ENCODE measurements around the gene PDZRN3.

- TF ChIP-seq, protein P1, sequence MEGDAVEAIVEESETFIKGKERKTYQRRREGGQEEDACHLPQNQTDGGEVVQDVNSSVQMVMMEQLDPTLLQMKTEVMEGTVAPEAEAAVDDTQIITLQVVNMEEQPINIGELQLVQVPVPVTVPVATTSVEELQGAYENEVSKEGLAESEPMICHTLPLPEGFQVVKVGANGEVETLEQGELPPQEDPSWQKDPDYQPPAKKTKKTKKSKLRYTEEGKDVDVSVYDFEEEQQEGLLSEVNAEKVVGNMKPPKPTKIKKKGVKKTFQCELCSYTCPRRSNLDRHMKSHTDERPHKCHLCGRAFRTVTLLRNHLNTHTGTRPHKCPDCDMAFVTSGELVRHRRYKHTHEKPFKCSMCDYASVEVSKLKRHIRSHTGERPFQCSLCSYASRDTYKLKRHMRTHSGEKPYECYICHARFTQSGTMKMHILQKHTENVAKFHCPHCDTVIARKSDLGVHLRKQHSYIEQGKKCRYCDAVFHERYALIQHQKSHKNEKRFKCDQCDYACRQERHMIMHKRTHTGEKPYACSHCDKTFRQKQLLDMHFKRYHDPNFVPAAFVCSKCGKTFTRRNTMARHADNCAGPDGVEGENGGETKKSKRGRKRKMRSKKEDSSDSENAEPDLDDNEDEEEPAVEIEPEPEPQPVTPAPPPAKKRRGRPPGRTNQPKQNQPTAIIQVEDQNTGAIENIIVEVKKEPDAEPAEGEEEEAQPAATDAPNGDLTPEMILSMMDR (IDR thresholded peaks at IDR 0.05): no peak
- TF ChIP-seq EZH2phosphoT487 (IDR thresholded peaks at IDR 0.05) (no peak), EZH2 (IDR thresholded peaks at IDR 0.05) (no peak)
Measured at GRCh38 chr3:73669260-73669659, 44.5 kb upstream of the PDZRN3 start.
